CD4-positive, alpha-beta T cell (primary cell): Measurements from ENCODE around the gene P3H1. TPM values are rescaled to one million over a fixed set of nuclear protein-coding genes. Genes with fewer than 3 reads are reported as not detected.

Experiments
- ATAC-seq: fragments of 200-7000 bp; cut with Tn5 transposase; one replicate; pipeline ENCODE4 v1.10.0; 2022; ENCODE audit warnings: mild to moderate bottlenecking; ENCODE audit not compliant: poor library complexity
- CTCF ChIA-PET: fragments of 350-600 bp; sonication (Branson Sonifier 250); formaldehyde crosslinking; loops from one replicate; lab custom pipeline; 2021; ENCODE audit warnings: antibody characterized with exemption, inconsistent platforms; lab: Charles Lee
- POLR2A ChIA-PET: fragments of 350-600 bp; sonication (Branson Sonifier 250); formaldehyde crosslinking; loops from one replicate; lab custom pipeline; 2021; ENCODE audit warnings: antibody characterized with exemption, inconsistent platforms; lab: Charles Lee
- DNase-seq, 14 experiments: peaks; one replicate each; pipeline ENCODE4 v3.0.0-alpha.2; 2013 to 2020; ENCODE audit warnings: mixed read lengths in 2 of 14
- H3K27ac ChIP-seq, 2 donors: one replicate each; pipeline versions ENCODE4 v1.5.1 to v1.7.0; 2013; ENCODE audit warnings: low read length in 2 of 2, low read depth in 1 of 2, mild to moderate bottlenecking in 1 of 2
- H3K27me3 ChIP-seq, 2 experiments: 1 replicate in 1 of 2; 2 replicates in 1 of 2; pipeline versions ENCODE4 v1.6.1 to v1.7.0; 2013; ENCODE audit warnings: low read length in 2 of 2, control low read depth in 1 of 2, mild to moderate bottlenecking in 1 of 2, moderate library complexity in 1 of 2; ENCODE audit not compliant: insufficient read depth in 2 of 2, control insufficient read depth in 1 of 2
- H3K36me3 ChIP-seq: one replicate; pipeline ENCODE4 v1.6.1; 2013; ENCODE audit warnings: low read length, control low read depth; ENCODE audit not compliant: insufficient read depth
- H3K4me1 ChIP-seq: one replicate; pipeline ENCODE4 v1.6.1; 2013; ENCODE audit warnings: low read length, control low read depth; ENCODE audit not compliant: insufficient read depth
- H3K4me3 ChIP-seq: one replicate; pipeline ENCODE4 v1.5.1; 2013; ENCODE audit warnings: mild to moderate bottlenecking, low read length, moderate library complexity
- H3K9me3 ChIP-seq, 2 experiments: 1 replicate in 1 of 2; 2 replicates in 1 of 2; pipeline versions ENCODE4 v1.6.1 to v1.7.0; 2013; ENCODE audit warnings: low read length in 2 of 2, mild to moderate bottlenecking in 2 of 2, control low read depth in 1 of 2, moderate library complexity in 1 of 2; ENCODE audit not compliant: control insufficient read depth in 1 of 2, insufficient read depth in 1 of 2
- H3K27ac Mint-ChIP-seq: one replicate; pipeline ENCODE4 v1.8.0; 2020; ENCODE audit warnings: mixed read lengths
- H3K27me3 Mint-ChIP-seq: one replicate; pipeline ENCODE4 v1.8.0; 2021; ENCODE audit warnings: mixed read lengths
- H3K36me3 Mint-ChIP-seq: one replicate; pipeline ENCODE4 v1.8.0; 2021; ENCODE audit warnings: low read depth, mixed read lengths
- H3K4me1 Mint-ChIP-seq: one replicate; pipeline ENCODE4 v1.8.0; 2021; ENCODE audit warnings: low read depth, mixed read lengths
- H3K4me3 Mint-ChIP-seq: one replicate; pipeline ENCODE4 v1.8.0; 2020; ENCODE audit warnings: mild to moderate bottlenecking, mixed read lengths
- H3K9me3 Mint-ChIP-seq: one replicate; pipeline ENCODE4 v1.8.0; 2020; ENCODE audit warnings: mixed read lengths
- intact Hi-C, 2 experiments: fragments of 100-400 bp; cut with DNase I in 1 of 2; cut with micrococcal nuclease in 1 of 2; formaldehyde crosslinking; loops; one replicate each; pipeline versions ENCODE4 v1.15.1 to v1.9.0; 2023 to 2025; cut with DNase I, micrococcal nuclease
- total RNA-seq, 174 experiments: library from RNA in 2 of 174; stranded (reverse) in 2 of 174; gene quantifications; one replicate each; pipeline ENCODE4 v1.2.3 and lab custom pipeline; 2021 to 2026
- TF ChIP-seq, protein P1 (sequence below): fragments of 200-600 bp; IDR thresholded peaks from one replicate; pipeline ENCODE4 v1.8.0; 2022; ENCODE audit warnings: antibody characterized with exemption, mild to moderate bottlenecking

The P3H1 gene
- total RNA-seq, 2 experiments from 2014 or later: 17.6 to 20.9 TPM

DNA sequence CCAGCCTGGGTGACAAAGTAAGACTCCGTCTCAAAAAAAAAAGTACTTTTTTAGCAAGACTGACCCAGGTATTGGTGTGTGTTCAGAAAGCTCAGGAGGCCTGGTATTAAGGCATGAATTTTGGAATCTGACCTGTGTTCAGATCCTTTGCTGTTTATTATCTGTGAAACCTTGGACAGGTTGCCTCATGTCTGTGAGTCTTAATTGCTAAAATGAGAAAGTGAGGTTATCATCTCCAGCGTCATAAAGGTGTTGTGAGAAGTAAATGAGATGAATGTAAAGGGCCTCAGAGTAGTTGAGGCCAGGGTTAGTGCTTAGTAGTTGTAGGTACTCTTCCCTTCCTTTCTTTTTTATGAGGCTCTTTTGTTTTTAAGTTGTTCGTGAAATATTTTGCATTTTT lies 3.0 kb upstream of the P3H1 start:
- no peaks in the 10 kb centered on the region for H3K27me3 ChIP-seq
- TF ChIP-seq, protein P1, sequence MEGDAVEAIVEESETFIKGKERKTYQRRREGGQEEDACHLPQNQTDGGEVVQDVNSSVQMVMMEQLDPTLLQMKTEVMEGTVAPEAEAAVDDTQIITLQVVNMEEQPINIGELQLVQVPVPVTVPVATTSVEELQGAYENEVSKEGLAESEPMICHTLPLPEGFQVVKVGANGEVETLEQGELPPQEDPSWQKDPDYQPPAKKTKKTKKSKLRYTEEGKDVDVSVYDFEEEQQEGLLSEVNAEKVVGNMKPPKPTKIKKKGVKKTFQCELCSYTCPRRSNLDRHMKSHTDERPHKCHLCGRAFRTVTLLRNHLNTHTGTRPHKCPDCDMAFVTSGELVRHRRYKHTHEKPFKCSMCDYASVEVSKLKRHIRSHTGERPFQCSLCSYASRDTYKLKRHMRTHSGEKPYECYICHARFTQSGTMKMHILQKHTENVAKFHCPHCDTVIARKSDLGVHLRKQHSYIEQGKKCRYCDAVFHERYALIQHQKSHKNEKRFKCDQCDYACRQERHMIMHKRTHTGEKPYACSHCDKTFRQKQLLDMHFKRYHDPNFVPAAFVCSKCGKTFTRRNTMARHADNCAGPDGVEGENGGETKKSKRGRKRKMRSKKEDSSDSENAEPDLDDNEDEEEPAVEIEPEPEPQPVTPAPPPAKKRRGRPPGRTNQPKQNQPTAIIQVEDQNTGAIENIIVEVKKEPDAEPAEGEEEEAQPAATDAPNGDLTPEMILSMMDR: no peak
- CTCF ChIA-PET: interaction anchor here (1.4 kb wide), 1 partner anchor 304 kb away, joined by 5 read pairs; no protein-coding TSS in a partner anchor

DNA sequence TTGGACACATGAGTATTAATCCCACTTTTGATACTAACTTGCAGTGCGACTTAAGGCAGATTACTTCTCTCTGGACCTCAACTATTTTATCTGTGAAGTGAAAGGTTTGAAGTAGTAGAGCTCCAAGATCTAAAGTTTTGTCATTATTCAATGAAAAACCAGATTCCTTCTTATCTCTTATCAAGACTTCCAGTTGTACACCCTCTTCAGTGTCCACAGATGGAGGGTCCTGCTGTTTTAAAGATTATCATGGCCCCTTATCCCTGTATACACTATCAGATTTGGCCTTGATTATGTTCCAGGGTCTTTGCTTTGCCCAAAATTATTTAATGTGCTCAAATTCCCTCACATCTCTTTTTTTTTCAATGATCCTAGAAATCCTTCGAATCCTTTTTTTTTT lies 1.3 kb upstream of the P3H1 start:
- Histone ChIP-seq H3K36me3 (peaks cover 17% of the 10 kb centered on the region), H3K4me1 (peaks cover 47% of the 10 kb centered on the region), H3K9me3 (no peaks in the 10 kb centered on the region), H3K4me3 (peak overlapping the region; percentile 86), H3K27me3 (no peaks in the 10 kb centered on the region), H3K27ac (no peak overlapping the region)
- ATAC-seq (no peak), DNase-seq (no peak)
- POLR2A ChIA-PET: interaction anchor here (1.2 to 3.7 kb wide), 9 partner anchors 10 to 110 kb away, joined by 4 to 75 read pairs (median 24); partner anchors contain the start of genes ERMAP, PPIH, SVBP and TMEM269
- H3K9me3 Mint-ChIP-seq: no peaks in the 10 kb centered on the region
- intact Hi-C loops: loop anchor here (5.0 to 10.0 kb wide), 9 partner anchors 79 to 1906 kb away; partner anchors contain the start of genes B4GALT2 (in 1 of the 2), CCDC30 (in 1 of the 2), CDC20 (in 1 of the 2) and CFAP57 (in 1 of the 2)
- CTCF ChIA-PET: interaction anchor here (0.5 to 2.6 kb wide), 2 partner anchors 64 to 78 kb away, joined by 3 to 10 read pairs; partner anchors contain the start of gene ZNF691
- no peaks in the 10 kb centered on the region for H3K27me3 Mint-ChIP-seq
- TF ChIP-seq, protein P1: no peak
- H3K36me3 Mint-ChIP-seq: peaks cover 29% of the 10 kb centered on the region
- H3K4me1 Mint-ChIP-seq: peaks cover 44% of the 10 kb centered on the region
- no peak overlapping the region for H3K4me3 Mint-ChIP-seq
- no peak overlapping the region for H3K27ac Mint-ChIP-seq

More for the DNA sequence above, 3.0 kb upstream of the P3H1 start:
- peak overlapping the region; percentile 60 for H3K4me3 Mint-ChIP-seq
- no peaks in the 10 kb centered on the region for H3K9me3 Mint-ChIP-seq
- H3K27ac Mint-ChIP-seq: peak overlapping the region; percentile 42
- intact Hi-C loops: loop anchor here (5.0 to 10.0 kb wide), 9 partner anchors 77 to 1908 kb away; partner anchors contain the start of genes B4GALT2 (in 1 of the 2), CCDC30 (in 1 of the 2), CDC20 (in 1 of the 2) and CFAP57 (in 1 of the 2)
- peaks cover 44% of the 10 kb centered on the region for H3K36me3 Mint-ChIP-seq
- peaks cover 40% of the 10 kb centered on the region for H3K4me1 ChIP-seq
- no peak overlapping the region for H3K27ac ChIP-seq
- no peak for ATAC-seq
- H3K27me3 Mint-ChIP-seq: no peaks in the 10 kb centered on the region
- H3K36me3 ChIP-seq: peaks cover 32% of the 10 kb centered on the region
- no peak for DNase-seq
- H3K9me3 ChIP-seq: no peaks in the 10 kb centered on the region
- POLR2A ChIA-PET: interaction anchor here (0.9 kb wide), 1 partner anchor 10 kb away, joined by 5 read pairs; no protein-coding TSS in a partner anchor
- no peak overlapping the region for H3K4me3 ChIP-seq
- H3K4me1 Mint-ChIP-seq: peaks cover 47% of the 10 kb centered on the region

DNA sequence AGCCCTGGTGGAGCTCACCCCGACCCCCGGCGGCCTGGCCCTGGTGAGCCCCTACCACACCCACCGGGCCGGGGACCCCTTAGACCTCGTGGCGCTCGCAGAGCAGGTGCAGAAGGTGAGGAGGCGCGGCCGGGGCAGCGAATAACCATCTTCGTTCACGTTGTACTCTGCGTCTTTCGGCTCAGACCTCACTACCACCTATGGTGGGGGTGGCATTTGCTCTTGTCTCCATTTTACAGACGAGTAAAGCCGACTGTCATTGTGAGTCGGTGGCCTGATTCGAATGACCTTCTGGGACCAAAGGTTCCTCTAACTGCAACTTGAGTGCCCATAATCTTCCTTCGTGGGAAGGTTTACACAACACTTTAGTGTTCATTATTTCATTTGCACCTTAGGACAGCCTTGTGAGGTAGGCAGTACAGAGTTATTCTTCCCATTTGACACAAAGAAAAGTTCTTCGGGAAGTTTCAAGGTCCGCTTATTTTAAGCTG lies 727 bp upstream of the P3H1 start:
- H3K27ac Mint-ChIP-seq: no peak overlapping the region
- H3K4me3 ChIP-seq: peak overlapping the region; percentile 86
- peaks cover 24% of the 10 kb centered on the region for H3K36me3 Mint-ChIP-seq
- intact Hi-C loops: loop anchor here (1.0 to 10.0 kb wide), 14 partner anchors 49 to 1905 kb away; partner anchors contain the start of genes CDC20 (in 2 of the 2), ZNF691 (in 2 of the 2), B4GALT2 (in 1 of the 2) and CCDC30 (in 1 of the 2)
- H3K4me1 ChIP-seq: peaks cover 47% of the 10 kb centered on the region
- no peaks in the 10 kb centered on the region for H3K9me3 ChIP-seq
- H3K4me3 Mint-ChIP-seq: no peak overlapping the region
- DNase-seq (no peak), ATAC-seq (peak; percentile 14)
- no peaks in the 10 kb centered on the region for H3K27me3 Mint-ChIP-seq
- H3K4me1 Mint-ChIP-seq: peaks cover 40% of the 10 kb centered on the region
- H3K36me3 ChIP-seq: peaks cover 11% of the 10 kb centered on the region
- POLR2A ChIA-PET: interaction anchor here (0.7 to 3.7 kb wide), 34 partner anchors 9 to 733 kb away, joined by 3 to 75 read pairs (median 5); partner anchors contain the start of genes CCDC30, ERMAP, PPCS and PPIH
- H3K27ac ChIP-seq: peak overlapping the region; percentile 49 to 78
- TF ChIP-seq, protein P1: no peak
- CTCF ChIA-PET: interaction anchor here (0.5 to 2.6 kb wide), 6 partner anchors 64 to 190 kb away, joined by 3 to 10 read pairs (median 3); partner anchors contain the start of genes PPIH and ZNF691
- H3K9me3 Mint-ChIP-seq: no peaks in the 10 kb centered on the region
- no peaks in the 10 kb centered on the region for H3K27me3 ChIP-seq
